ENCODE data around the gene ONECUT3. TPM values are rescaled to one million over a fixed set of nuclear protein-coding genes. Genes with fewer than 3 reads are reported as not detected.

ONECUT3 gene
- total RNA-seq, 1 donor from 2014 or later: 0.09 TPM

DNA sequence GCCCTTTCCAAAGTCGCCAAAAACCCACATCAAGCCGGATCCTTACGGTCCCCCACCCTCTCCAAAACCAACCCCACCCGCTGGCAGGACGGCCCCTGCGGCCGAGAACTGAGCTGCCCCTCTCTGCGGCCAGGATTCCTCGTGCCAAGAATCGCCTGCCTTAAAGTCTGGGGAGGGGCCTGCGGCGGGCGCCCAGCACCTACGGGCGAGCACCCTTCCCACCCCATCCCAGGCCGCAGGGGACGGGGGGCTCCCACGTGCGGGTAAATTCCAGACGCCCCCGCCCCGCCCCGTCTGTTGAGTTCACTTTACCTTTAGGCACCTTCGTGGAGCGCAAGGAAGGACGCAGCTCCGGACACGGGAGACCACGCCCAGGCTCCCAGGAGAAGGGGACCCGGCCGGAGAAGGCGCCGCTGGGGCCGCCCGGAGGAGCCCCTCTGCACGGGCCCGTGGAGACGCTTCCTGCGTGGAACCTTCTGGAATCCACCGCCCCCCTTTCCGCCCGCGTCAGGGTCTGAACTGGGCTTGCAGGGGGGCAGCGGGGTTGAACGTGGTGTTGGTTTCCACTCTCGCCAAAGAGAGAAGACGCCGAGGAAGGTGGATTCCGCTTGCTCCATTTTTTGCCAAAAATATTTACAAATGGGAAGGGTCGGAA lies 22.8 kb downstream of the ONECUT3 start:
- no peak overlapping the region for H3K4me3 Mint-ChIP-seq
- Histone ChIP-seq H3K27me3 (peaks cover 100% of the 10 kb centered on the region), H4K20me1 (ENCODE audit: low read depth) (no peaks in the 10 kb centered on the region), H3K79me2 (ENCODE audit: low read depth) (no peaks in the 10 kb centered on the region), H3K4me1 (no peaks in the 10 kb centered on the region), H2AFZ (replicated peaks) (no peak overlapping the region), H3K36me3 (no peaks in the 10 kb centered on the region), H3K9me3 (ENCODE audit: low read depth) (peaks cover 4% of the 10 kb centered on the region), H3K27ac (no peak overlapping the region), H3K9ac (no peak overlapping the region), H3F3A (ENCODE audit: low read depth) (peaks cover 6% of the 10 kb centered on the region), H3K4me2 (peak overlapping the region; percentile 35), H3K4me3 (peak overlapping the region; percentile 2)
- TF ChIP-seq EZH2phosphoT487 (IDR thresholded peaks at IDR 0.05): peak; percentile 87
- TF ChIP-seq, protein P1, sequence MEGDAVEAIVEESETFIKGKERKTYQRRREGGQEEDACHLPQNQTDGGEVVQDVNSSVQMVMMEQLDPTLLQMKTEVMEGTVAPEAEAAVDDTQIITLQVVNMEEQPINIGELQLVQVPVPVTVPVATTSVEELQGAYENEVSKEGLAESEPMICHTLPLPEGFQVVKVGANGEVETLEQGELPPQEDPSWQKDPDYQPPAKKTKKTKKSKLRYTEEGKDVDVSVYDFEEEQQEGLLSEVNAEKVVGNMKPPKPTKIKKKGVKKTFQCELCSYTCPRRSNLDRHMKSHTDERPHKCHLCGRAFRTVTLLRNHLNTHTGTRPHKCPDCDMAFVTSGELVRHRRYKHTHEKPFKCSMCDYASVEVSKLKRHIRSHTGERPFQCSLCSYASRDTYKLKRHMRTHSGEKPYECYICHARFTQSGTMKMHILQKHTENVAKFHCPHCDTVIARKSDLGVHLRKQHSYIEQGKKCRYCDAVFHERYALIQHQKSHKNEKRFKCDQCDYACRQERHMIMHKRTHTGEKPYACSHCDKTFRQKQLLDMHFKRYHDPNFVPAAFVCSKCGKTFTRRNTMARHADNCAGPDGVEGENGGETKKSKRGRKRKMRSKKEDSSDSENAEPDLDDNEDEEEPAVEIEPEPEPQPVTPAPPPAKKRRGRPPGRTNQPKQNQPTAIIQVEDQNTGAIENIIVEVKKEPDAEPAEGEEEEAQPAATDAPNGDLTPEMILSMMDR (IDR thresholded peaks at IDR 0.05): no peak
- TF ChIP-seq EZH2 (IDR thresholded peaks at IDR 0.05): peak; percentile 93
- no peak overlapping the region for H3K27ac Mint-ChIP-seq
- H3K9me3 Mint-ChIP-seq: peaks cover 40% of the 10 kb centered on the region
- no peak for DNase-seq (ENCODE audit: low spot score)
- H3K27me3 Mint-ChIP-seq (ENCODE audit: insufficient read depth, low read depth): peaks cover 83% of the 10 kb centered on the region
- no peaks in the 10 kb centered on the region for H3K4me1 Mint-ChIP-seq
- H3K36me3 Mint-ChIP-seq: peaks cover 4% of the 10 kb centered on the region

DNA sequence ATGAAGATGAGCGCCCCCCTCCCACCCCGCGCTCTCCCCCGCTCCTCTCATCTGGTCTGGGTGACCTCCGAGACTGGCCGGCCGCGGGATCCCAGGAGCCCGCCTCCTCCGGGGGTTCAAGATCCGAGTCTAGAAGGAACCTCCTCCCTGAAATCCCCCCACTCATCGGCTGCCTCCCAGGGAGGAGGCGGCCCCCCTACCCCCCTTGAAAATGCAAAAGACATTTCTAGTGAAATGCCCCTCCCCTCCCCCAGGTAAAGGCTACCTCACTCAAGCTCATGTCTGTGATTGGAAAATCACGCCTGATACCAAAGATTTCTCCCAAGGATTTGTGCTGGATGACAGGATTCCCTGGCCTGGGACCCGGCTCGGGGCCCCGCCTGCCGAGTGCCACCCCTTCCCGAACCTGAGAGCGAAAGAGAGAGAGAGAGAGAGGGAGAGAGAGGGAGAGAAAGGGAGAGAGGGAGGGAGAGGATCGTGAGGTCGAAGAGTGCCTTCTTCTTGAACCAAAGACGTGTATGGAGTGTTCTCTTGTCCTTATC lies 23.4 kb downstream of the ONECUT3 start:
- peaks cover 6% of the 10 kb centered on the region for H3F3A ChIP-seq (ENCODE audit: low read depth)
- H2AFZ ChIP-seq (replicated peaks): no peak overlapping the region
- DNase-seq (ENCODE audit: low spot score): no peak
- TF ChIP-seq EZH2phosphoT487 (IDR thresholded peaks at IDR 0.05) (peak; percentile 69), EZH2 (IDR thresholded peaks at IDR 0.05) (peak; percentile 87)
- TF ChIP-seq, protein P1 (IDR thresholded peaks at IDR 0.05): no peak
- no peaks in the 10 kb centered on the region for H3K36me3 ChIP-seq
- peaks cover 4% of the 10 kb centered on the region for H3K9me3 ChIP-seq (ENCODE audit: low read depth)
- no peaks in the 10 kb centered on the region for H3K79me2 ChIP-seq (ENCODE audit: low read depth)
- no peaks in the 10 kb centered on the region for H3K4me1 Mint-ChIP-seq
- H3K27me3 Mint-ChIP-seq (ENCODE audit: insufficient read depth, low read depth): peaks cover 80% of the 10 kb centered on the region
- peak overlapping the region; percentile 35 for H3K4me2 ChIP-seq
- peaks cover 100% of the 10 kb centered on the region for H3K27me3 ChIP-seq
- peaks cover 35% of the 10 kb centered on the region for H3K9me3 Mint-ChIP-seq
- no peak overlapping the region for H3K9ac ChIP-seq
- H3K4me3 ChIP-seq: peak overlapping the region; percentile 2
- peaks cover 4% of the 10 kb centered on the region for H3K36me3 Mint-ChIP-seq
- H3K4me3 Mint-ChIP-seq: peak overlapping the region; percentile 40
- H4K20me1 ChIP-seq (ENCODE audit: low read depth): no peaks in the 10 kb centered on the region
- no peaks in the 10 kb centered on the region for H3K4me1 ChIP-seq
- H3K27ac Mint-ChIP-seq: no peak overlapping the region
- H3K27ac ChIP-seq: no peak overlapping the region

DNA sequence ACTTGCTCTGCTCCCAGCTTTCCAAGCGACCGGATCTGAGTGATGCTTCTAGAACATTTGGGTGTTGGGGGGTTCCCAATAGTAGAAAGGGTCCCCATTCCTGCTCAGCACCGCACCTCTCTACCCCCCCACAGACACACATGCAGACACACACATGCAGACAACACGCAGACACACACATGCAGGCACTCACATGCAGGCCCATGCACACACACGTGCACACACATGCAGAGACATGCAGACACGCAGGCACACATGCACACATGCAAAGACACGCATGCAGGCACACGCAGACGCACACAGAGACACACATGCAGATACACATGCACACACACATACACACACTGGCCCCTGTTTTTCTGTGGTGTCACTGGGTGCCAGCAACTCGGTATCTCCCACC lies 23.8 kb downstream of the ONECUT3 start:
- Mint-ChIP-seq H3K9me3 (peaks cover 36% of the 10 kb centered on the region), H3K27ac (no peak overlapping the region), H3K27me3 (ENCODE audit: insufficient read depth, low read depth) (peaks cover 82% of the 10 kb centered on the region), H3K36me3 (peaks cover 4% of the 10 kb centered on the region), H3K4me1 (no peaks in the 10 kb centered on the region), H3K4me3 (no peak overlapping the region)
- DNase-seq (ENCODE audit: low spot score): no peak
- no peak overlapping the region for H3K4me3 ChIP-seq
- H2AFZ ChIP-seq (replicated peaks): no peak overlapping the region
- TF ChIP-seq, protein P1 (IDR thresholded peaks at IDR 0.05): no peak
- TF ChIP-seq EZH2phosphoT487 (IDR thresholded peaks at IDR 0.05): no peak
- TF ChIP-seq EZH2 (IDR thresholded peaks at IDR 0.05): no peak
- H3K27ac ChIP-seq: no peak overlapping the region
- H3F3A ChIP-seq (ENCODE audit: low read depth): peaks cover 6% of the 10 kb centered on the region
- no peaks in the 10 kb centered on the region for H3K79me2 ChIP-seq (ENCODE audit: low read depth)
- H4K20me1 ChIP-seq (ENCODE audit: low read depth): no peaks in the 10 kb centered on the region
- H3K36me3 ChIP-seq: no peaks in the 10 kb centered on the region
- peaks cover 4% of the 10 kb centered on the region for H3K9me3 ChIP-seq (ENCODE audit: low read depth)
- no peaks in the 10 kb centered on the region for H3K4me1 ChIP-seq
- H3K4me2 ChIP-seq: no peak overlapping the region
- H3K27me3 ChIP-seq: peaks cover 100% of the 10 kb centered on the region
- no peak overlapping the region for H3K9ac ChIP-seq
